ENCODE measurements around the gene PPM1J.
"Not testable (repeated sequence)": the region's sequence is repeated elsewhere in the genome, so short reads cannot be mapped to it uniquely, and the experiment has no call there.

Gene PPM1J

GRCh38 chr1:112721966-112722524, 6.9 kb upstream of the PPM1J start:
- no peak for DNase-seq (ENCODE audit: low read depth)

- DNase-seq (ENCODE audit: low read depth), result not testable (repeated sequence)
Measured at GRCh38 chr1:112721294-112721693, 6.2 kb upstream of the PPM1J start.

DNA sequence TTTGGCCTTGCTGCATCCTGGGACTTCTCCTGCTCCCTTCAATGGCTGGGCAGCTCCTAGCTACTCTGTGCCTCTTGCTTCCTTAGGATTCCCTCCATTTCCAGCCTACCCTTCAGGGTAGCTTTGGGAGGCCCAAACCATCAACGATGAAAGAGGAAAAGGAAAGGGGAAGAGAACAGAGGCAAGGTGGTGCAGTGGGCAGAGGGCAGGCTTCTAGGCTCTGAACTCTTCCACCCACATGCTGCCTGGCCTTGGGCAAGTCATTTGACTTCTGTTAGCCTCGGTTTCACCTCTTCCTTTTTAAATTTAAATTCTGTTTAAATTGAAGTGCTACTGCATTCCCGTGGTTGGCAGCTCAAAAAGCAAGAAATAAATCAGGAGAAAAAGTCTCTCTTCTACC, 5.7 kb upstream of the PPM1J start:
- DNase-seq (ENCODE audit: low read depth), result no peak

GRCh38 chr1:112719706-112720105, 4.6 kb upstream of the PPM1J start:
- no peak for DNase-seq (ENCODE audit: low read depth)

DNA sequence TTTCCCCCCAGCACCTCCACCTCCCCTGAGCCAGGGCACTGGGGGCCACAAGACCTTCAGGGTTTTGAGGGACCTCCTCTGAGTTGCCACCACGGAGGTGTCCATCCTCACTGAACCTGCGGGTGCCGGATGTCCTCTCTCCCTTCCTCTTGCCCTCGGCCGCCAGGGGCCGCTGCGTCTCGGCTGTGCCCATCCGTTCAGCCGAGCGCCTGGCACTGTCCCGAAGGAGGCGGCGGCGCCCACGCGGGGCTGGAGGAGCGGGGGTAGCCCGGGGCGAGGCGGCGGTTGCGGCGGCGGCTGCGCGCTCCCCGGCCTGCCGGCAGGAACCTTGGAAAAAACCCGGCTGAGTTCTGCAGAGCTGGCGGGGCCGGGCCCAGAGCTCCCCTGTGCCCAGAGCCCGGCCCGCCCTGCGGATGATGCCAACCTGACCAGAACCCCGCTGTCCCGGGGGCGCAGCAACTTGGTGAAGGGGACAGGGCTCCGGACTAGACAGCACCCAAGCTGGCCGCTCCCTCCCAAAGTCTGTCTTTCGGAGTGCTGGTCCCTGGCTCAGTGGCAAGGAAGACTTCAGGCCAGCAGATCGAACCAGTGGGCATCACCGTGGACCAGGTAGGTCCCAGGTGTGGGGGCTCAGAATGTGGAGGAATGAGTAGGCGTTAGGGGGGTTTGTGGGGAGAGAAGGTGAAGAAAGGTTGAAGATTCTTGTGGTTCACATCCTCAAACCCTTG, 3.7 kb upstream of the PPM1J start:
- peak; percentile 57 for DNase-seq (ENCODE audit: low read depth)

- DNase-seq (ENCODE audit: low read depth), result no peak
Measured at GRCh38 chr1:112717263-112717873, 2.2 kb upstream of the PPM1J start.

DNA sequence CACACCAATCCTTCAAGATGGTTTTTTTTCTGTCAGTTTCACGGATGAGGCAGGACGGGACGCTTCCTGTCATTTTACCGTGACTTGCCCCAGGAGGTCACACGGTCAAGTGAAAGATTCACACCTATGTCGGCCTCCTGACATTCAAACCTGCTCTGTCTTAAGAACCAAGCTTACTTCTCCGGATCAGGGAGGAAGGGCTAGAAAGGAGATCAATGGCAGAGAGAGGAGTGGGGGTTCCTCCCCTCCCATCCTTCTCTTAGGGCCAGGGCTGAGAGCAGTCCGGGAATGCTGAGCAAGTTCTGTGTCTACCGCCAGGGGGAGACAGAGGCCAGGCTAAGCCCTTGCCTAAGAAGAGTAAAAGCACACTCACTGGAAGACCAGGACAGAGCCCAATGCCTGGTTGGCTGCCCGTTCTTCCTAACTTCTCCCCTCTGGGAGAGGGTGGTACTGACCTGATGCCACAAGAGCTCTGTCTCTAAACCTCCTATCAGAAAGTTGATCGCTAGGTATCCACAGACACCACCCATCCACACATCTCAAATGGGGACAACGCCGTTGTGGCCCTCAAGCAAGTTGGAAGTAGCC, 1.1 kb upstream of the PPM1J start:
- peak; percentile 84 for DNase-seq (ENCODE audit: low read depth)

DNA sequence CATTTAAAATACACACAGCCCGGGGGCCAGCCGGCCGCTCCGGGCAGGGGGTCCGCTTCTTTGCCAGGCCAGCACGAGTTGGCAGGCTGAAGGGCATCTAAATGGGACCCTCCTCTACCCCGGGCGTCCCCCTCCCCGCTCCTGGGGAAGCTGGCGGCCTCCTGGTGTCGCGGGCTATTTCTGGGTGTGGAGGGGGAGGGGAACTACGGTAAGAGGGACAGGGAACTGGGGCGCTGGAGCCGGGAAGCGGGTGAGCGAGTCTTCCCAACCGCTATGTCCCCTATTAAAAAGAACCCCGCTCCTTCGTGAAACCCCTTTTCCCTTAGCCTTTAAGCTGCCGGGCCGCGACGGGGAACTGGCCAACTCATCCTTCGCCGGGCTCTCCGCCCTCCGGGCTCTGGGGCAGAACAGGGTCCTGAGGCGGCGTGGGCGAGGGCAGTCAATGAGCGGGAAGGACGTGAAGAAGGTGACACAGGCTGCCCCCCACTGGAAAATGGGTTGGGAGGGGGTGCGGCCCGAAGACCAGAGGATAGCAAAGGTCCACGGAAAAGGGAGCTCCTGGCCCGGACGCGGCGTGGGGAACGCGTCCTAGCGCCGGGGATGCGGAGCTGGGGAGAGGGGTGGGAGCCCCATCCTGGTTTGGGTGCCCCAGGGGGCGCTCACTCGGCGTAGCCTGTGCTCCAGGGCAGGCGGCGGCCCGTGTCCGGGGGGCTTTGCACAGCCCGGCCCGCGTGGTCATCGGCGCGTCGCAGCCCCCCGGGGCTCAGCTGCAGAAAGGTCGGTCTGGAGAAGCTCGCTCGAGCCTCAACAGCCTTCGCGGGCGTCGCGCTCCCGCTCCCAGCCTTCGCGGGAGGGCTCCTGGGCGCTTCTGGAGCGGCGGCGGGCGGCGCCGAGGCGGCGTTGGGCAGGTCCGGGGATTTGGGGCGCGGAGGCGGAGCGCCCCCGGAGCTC, 544 bp downstream of the PPM1J start:
- DNase-seq (ENCODE audit: low read depth), result no peak

- DNase-seq (ENCODE audit: low read depth), result no peak
Measured at GRCh38 chr1:112713466-112714312, 1.4 kb downstream of the PPM1J start.

DNA sequence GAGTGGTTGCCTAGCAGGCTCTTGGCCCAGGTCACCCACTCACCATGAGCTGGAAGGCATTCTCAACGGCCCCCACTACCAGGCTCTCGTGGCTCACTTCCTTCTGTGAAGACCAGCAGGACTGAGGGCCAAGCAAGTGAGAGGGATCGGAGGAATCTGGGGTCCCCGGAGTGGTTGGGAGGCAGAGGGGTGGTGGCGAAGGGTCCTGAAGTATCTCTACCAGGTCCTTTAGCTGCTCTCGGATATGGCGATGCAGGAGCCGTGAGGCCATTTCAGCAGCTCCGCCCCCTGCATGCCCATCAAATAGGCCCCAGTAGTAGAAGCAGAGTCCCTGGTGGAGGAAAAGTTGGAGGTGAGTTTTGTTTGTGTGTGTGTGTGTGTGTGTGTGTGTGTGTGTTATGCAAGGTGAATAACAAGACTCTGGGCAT, 2.4 kb downstream of the PPM1J start:
- no peak for DNase-seq (ENCODE audit: low read depth)

- DNase-seq (ENCODE audit: low read depth), result no peak
Measured at GRCh38 chr1:112712191-112712590, 2.9 kb downstream of the PPM1J start.

- DNase-seq (ENCODE audit: low read depth), result no peak
Measured at GRCh38 chr1:112711670-112712069, 3.5 kb downstream of the PPM1J start.

- no peak for DNase-seq (ENCODE audit: low read depth)
Measured at GRCh38 chr1:112711041-112711440, 4.1 kb downstream of the PPM1J start.

GRCh38 chr1:112710586-112710985, 4.5 kb downstream of the PPM1J start:
- no peak for DNase-seq (ENCODE audit: low read depth)

- no peak for DNase-seq (ENCODE audit: low read depth)
Measured at GRCh38 chr1:112710159-112710558, 5.0 kb downstream of the PPM1J start.

GRCh38 chr1:112708489-112708888, 6.6 kb downstream of the PPM1J start:
- DNase-seq (ENCODE audit: low read depth), result no peak

- DNase-seq (ENCODE audit: low read depth), result no peak
Measured at GRCh38 chr1:112708002-112708448, 7.1 kb downstream of the PPM1J start.

DNA sequence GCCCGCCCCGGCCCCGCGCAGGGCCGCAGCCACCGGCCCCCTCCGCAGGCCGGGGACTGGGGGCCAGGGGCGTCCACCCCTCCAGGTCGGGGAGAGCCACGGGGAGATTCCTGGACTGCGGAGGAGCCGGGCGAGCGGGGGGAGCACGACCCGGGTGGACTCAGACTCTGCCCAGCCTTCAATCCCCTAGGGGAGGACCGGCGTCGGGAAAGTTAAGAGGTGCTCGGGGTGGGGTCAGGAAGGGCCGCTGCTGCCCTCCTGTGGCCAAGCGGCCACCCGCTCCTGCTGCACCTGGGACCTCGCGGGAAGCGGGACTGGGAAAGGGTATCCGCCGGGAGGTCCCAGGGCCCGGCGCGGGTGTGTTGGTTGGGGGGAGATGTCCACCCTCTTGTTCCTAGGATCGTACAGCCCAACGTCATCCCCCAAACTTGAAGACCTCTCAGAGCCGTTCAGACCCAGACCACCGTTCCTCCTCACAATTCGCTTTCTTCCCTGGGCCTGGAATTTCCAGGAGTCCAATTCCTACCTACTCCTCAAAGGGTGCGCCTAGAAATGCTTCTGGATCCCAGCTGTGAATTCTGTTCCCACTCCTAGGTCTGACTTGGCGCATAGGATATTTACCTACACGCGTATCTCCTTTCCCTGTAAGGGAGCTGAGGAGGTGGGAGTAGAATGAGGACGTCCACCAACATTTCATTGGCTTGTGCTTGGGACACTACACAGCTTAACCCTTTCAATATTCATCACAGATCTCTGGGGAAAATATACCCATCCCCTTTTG, 7.7 kb downstream of the PPM1J start:
- DNase-seq (ENCODE audit: low read depth), result peak; percentile 88

DNA sequence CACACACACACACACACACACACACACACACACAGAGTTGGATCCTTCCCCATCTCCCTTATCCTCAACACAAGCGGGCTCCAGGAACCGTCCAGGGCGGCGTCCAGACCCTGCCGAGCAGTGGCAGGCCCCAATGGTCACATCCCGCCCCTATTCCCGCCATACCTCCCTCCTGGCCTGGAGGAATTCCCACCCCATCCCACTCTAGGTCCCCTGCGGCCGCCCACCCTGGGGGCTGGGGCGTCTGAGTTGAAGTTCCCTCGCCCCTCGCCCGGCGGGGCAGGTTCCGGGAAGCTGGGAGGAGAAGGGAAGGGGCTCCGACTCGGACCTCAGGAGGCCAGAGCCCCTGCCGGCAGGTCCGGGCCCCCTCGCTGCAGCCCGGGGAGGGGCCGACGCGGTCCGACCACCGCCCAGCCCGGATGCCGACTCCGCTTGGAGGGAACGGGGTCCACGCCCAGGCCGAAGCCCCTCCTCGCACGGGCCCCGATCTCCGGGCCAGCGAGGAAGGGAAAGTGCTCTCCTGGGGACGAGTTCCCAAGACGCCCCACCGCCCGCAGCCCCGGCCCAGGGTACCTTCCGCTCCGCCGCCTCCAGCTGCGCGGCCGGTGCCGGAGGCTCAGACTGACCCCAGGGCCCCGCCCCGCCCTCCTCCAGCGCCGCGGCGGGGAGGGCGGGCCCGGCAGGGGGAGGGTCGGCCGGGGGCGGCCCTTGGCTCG, 8.5 kb downstream of the PPM1J start, which contains the start of gene RHOC:
TSS of gene RHOC (minus strand) at position 623 of the 716 bp plus-strand sequence. CDS start 3,328 bp downstream, outside the sequence.
- DNase-seq (ENCODE audit: low read depth), result peak; percentile 32

All from amniotic epithelial cell (primary cell).